ENCODE results near the gene REXO4. TPM values are rescaled to one million over a fixed set of nuclear protein-coding genes. Genes with fewer than 3 reads are reported as not detected.

Gene REXO4
- total and polyA plus RNA-seq, 2 of the 8 experiments (the other 6 are each of a cell fraction or from before 2014, with no cell fraction given): 19.1 to 38.3 TPM

GRCh38 chr9:133417541-133418461 lies at the start of gene REXO4 (continued):
- TF ChIP-seq EP300 (IDR thresholded peaks at IDR 0.05; ENCODE audit: borderline replicate concordance in 1 of 2, low read depth in 2 of 2, low read length in 2 of 2): no peak
- TF ChIP-seq RXRA (IDR thresholded peaks at IDR 0.05; ENCODE audit: insufficient read depth, low read depth, low read length): 0 out of 2 replicates have a peak, but pooled peaks have one; percentile 82
- TF ChIP-seq SIX5 (IDR thresholded peaks at IDR 0.05; ENCODE audit: low read depth, low read length): no peak
- TF ChIP-seq CHD2 (IDR thresholded peaks at IDR 0.05; ENCODE audit: low read length): peak; percentile 57; the same call in 1 of the 2 replicates
- no peak for TF ChIP-seq ZNF274 (IDR thresholded peaks at IDR 0.05; ENCODE audit: borderline replicate concordance, extremely low read depth, low read length)
- TF ChIP-seq BACH1 (IDR thresholded peaks at IDR 0.05; ENCODE audit: low read length): no peak
- TF ChIP-seq USF2 (IDR thresholded peaks at IDR 0.05; ENCODE audit: low read length): no peak
- TF ChIP-seq GABPA (IDR thresholded peaks at IDR 0.05; ENCODE audit: borderline replicate concordance, insufficient read depth, low read length): peak; percentile 99
- TF ChIP-seq BRCA1 (IDR thresholded peaks at IDR 0.05; ENCODE audit: low read depth, low read length): no peak
- no peak for TF ChIP-seq BCL11A (IDR thresholded peaks at IDR 0.05; ENCODE audit: low read depth in 2 of 2, low read length in 2 of 2)
- TF ChIP-seq CREB1 (IDR thresholded peaks at IDR 0.05): peak; percentile 74; the same call in 1 of the 2 replicates
- TF ChIP-seq KDM5A (IDR thresholded peaks at IDR 0.05; ENCODE audit: low read length): peak; percentile 65
- TF ChIP-seq CTCF (IDR thresholded peaks at IDR 0.05; ENCODE audit: control extremely low read depth in 1 of 3, insufficient read depth in 1 of 3, low read depth in 1 of 3, low read length in 3 of 3): no peak
- TF ChIP-seq NRF1 (IDR thresholded peaks at IDR 0.05; ENCODE audit: low read depth, low read length): peak; percentile 2; the same call in 1 of the 2 replicates
- no peak for TF ChIP-seq SAP30 (IDR thresholded peaks at IDR 0.05; ENCODE audit: insufficient read depth, insufficient replicate concordance, low read length)
- no peak for TF ChIP-seq SP2 (IDR thresholded peaks at IDR 0.05; ENCODE audit: low read length)
- TF ChIP-seq POLR2A (IDR thresholded peaks at IDR 0.05; ENCODE audit: control extremely low read depth in 1 of 2, low read depth in 2 of 2, low read length in 2 of 2): peak in 1 of 2 experiments; percentile 58; a peak in 2 of 3 replicates

All from H1 (cell line).